Measurements from ENCODE around the gene P2RY6. TPM values are rescaled to one million over a fixed set of nuclear protein-coding genes. Genes with fewer than 3 reads are reported as not detected.

The P2RY6 gene
- total RNA-seq, 1 experiment from 2014 or later: not detected

- Histone ChIP-seq H3K56ac (ENCODE audit: insufficient read length, low read depth, low read length) (no peak overlapping the region), H3K27me3 (ENCODE audit: insufficient read depth, low read length) (no peaks in the 10 kb centered on the region), H3K4me1 (ENCODE audit: insufficient read depth, low read length) (no peaks in the 10 kb centered on the region), H2BK12ac (ENCODE audit: insufficient read length, low read depth, low read length) (no peak overlapping the region), H3K79me2 (ENCODE audit: insufficient read depth, low read length) (no peaks in the 10 kb centered on the region), H3K79me1 (ENCODE audit: insufficient read depth, low read depth, low read length, poor library complexity, severe bottlenecking) (no peaks in the 10 kb centered on the region), H3K4me2 (ENCODE audit: insufficient read depth, insufficient read length, low read length) (no peak overlapping the region), H2BK120ac (ENCODE audit: low read depth, low read length, poor library complexity, severe bottlenecking) (no peak overlapping the region), H3K23ac (ENCODE audit: insufficient read length, low read depth, low read length) (no peak overlapping the region), H2AFZ (ENCODE audit: low read length) (no peak overlapping the region), H3K23me2 (ENCODE audit: insufficient read length, low read depth, low read length, poor library complexity, severe bottlenecking) (no peaks in the 10 kb centered on the region), H4K8ac (replicated peaks; ENCODE audit: insufficient read length, low read depth, low read length) (no peak overlapping the region), H3K9ac (ENCODE audit: extremely low read depth, insufficient read length, low read length) (no peak overlapping the region), H3K14ac (ENCODE audit: insufficient read depth, low read length) (no peak overlapping the region), H4K5ac (ENCODE audit: insufficient read length, low read depth, low read length) (no peak overlapping the region), H4K91ac (ENCODE audit: insufficient read length, low read depth, low read length) (no peak overlapping the region), H2AK5ac (ENCODE audit: insufficient read length, low read length) (no peak overlapping the region), H3K27ac (ENCODE audit: insufficient read length, low read depth, low read length) (no peak overlapping the region), H3T11ph (ENCODE audit: low read length) (no peak overlapping the region), H2BK15ac (ENCODE audit: low read depth, low read length) (no peak overlapping the region), H2BK20ac (ENCODE audit: low read depth, low read length, poor library complexity, severe bottlenecking) (no peak overlapping the region), H3K4ac (ENCODE audit: low read depth, low read length) (no peak overlapping the region), H3K18ac (ENCODE audit: insufficient read length, low read depth, low read length) (no peak overlapping the region), H2BK5ac (ENCODE audit: insufficient read length, low read length) (no peak overlapping the region), H4K20me1 (ENCODE audit: control insufficient read depth, insufficient read depth, insufficient read length) (no peaks in the 10 kb centered on the region), H3K9me3 (ENCODE audit: control insufficient read depth, low read depth, low read length) (no peaks in the 10 kb centered on the region)
- no peak for DNase-seq
- Mint-ChIP-seq H3K4me3 (no peak overlapping the region), H3K36me3 (ENCODE audit: insufficient read depth in 1 of 3, low read depth in 3 of 3) (no peaks in the 10 kb centered on the region), H3K9me3 (no peaks in the 10 kb centered on the region), H3K4me1 (peaks cover 8 to 14% of the 10 kb centered on the region in 2 experiments), H3K27ac (peak overlapping the region in 1 of 3 experiments; percentile 57; a peak in 1 of 7 replicates), H3K27me3 (ENCODE audit: low read depth) (peaks cover 11% of the 10 kb centered on the region)
- TF ChIP-seq CTCF (conservative IDR thresholded peaks at IDR 0.05): no peak
- no CpG with 5 or more reads among the region's 3 CpGs for WGBS (ENCODE audit: extremely low coverage, insufficient read length, low lambda C conversion rate)
These were observed 9.9 kb downstream of the P2RY6 start for GRCh38 chr11:73281796-73282660.

All from H9 (cell line).